Mucosa of rectum (tissue), 2 donors: Measurements from ENCODE around the gene SFXN2.
"Not testable (repeated sequence)": the region's sequence is repeated elsewhere in the genome, so short reads cannot be mapped to it uniquely, and the experiment has no call there.

ENCODE experiments used
- H3K27ac ChIP-seq, 2 donors: one replicate each; pipeline ENCODE4 v1.7.0; 2013; ENCODE audit warnings: inconsistent platforms in 2 of 2, low read depth in 2 of 2, low read length in 2 of 2
- H3K27me3 ChIP-seq, 2 donors: one replicate each; pipeline ENCODE4 v1.7.0; 2013; ENCODE audit warnings: low read length in 2 of 2; ENCODE audit not compliant: control insufficient read depth in 2 of 2, insufficient read depth in 2 of 2
- H3K36me3 ChIP-seq, 2 donors: one replicate each; pipeline ENCODE4 v1.7.0; 2013; ENCODE audit warnings: low read length in 2 of 2; ENCODE audit not compliant: control insufficient read depth in 2 of 2, insufficient read depth in 2 of 2
- H3K4me1 ChIP-seq, 2 donors: one replicate each; pipeline ENCODE4 v1.7.0; 2013; ENCODE audit warnings: low read length in 2 of 2, mild to moderate bottlenecking in 1 of 2; ENCODE audit not compliant: control insufficient read depth in 2 of 2, insufficient read depth in 2 of 2
- H3K4me3 ChIP-seq, 2 donors: one replicate each; pipeline ENCODE4 v1.7.0; 2013; ENCODE audit warnings: low read length in 2 of 2
- H3K9ac ChIP-seq, 2 donors: one replicate each; pipeline ENCODE4 v1.7.0; 2013; ENCODE audit warnings: low read length in 2 of 2, low read depth in 1 of 2, mild to moderate bottlenecking in 1 of 2
- H3K9me3 ChIP-seq, 2 donors: one replicate each; pipeline ENCODE4 v1.7.0; 2013; ENCODE audit warnings: low read length in 2 of 2; ENCODE audit not compliant: control insufficient read depth in 2 of 2
- donor health status: healthy.
- donor health status: Normal muscosa, but diverticular disease.

The SFXN2 gene

DNA sequence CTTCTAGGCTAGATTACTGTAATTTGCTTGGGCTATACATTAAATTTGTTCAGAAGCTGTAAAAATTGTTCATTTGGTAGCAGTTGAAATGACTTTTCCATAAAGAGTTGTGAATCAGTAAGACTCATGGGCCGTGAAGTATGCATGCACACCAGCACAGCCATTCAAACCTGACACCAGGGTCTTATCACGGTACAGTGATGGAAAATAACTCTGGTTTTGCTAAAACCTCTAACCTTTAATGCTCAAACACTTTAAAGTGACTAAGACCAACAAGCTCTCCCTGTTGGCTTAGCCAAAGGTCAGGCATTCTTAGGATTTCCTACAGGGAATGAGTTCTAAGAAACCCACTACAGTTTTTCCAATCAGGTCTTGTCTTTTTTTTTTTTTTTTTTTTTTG, 11.7 kb upstream of the SFXN2 start:
- Histone ChIP-seq H3K9me3 (no peaks in the 10 kb centered on the region), H3K36me3 (peaks cover 9 to 16% of the 10 kb centered on the region in 2 donors), H3K27me3 (no peaks in the 10 kb centered on the region), H3K4me1 (no peaks in the 10 kb centered on the region), H3K4me3 (no peak overlapping the region), H3K27ac (no peak overlapping the region), H3K9ac (no peak overlapping the region)

DNA sequence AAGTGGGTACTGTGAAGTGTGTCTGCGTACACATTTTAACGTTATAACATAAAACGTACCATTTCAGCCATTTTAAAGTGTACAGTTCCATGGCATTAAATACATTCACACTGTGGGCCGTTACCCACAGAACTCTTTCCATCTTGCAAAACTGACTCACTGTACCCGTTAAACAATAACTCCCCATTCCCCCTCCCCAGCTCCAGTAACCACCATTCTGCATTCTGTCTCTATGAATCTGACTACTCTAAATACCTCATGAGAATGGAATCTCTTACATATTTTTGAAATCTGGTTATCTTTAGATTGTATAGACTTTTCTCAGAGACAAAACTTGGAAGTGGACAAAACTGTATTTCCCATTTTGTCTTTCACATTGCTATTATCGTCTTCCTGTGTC, 9.5 kb upstream of the SFXN2 start:
- Histone ChIP-seq H3K27me3 (no peaks in the 10 kb centered on the region), H3K36me3 (peaks cover 0 to 3% of the 10 kb centered on the region in 2 donors), H3K9me3 (no peaks in the 10 kb centered on the region), H3K9ac (no peak overlapping the region), H3K27ac (no peak overlapping the region), H3K4me1 (no peaks in the 10 kb centered on the region), H3K4me3 (no peak overlapping the region)

DNA sequence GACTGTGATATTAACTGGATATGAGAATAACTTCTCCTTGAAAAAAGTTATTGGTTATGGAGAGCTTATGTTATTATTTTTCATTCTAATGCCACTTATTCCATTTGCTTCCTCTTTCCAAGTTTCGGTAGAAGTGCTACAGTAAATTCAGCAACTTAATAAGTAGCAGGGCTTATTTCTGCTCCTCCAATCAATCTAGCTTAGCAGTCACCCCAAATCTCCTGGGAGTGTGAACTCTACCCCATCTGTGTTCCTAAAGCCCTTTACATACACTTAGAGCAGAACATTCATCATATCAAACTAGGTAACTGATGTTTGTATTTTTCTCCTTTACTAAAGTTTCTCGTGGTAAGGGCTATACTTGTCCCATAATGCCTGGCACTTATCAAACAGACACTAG, 8.9 kb upstream of the SFXN2 start:
- Histone ChIP-seq H3K9ac (no peak overlapping the region), H3K27me3 (no peaks in the 10 kb centered on the region), H3K9me3 (no peaks in the 10 kb centered on the region), H3K4me1 (no peaks in the 10 kb centered on the region), H3K27ac (no peak overlapping the region), H3K36me3 (peaks cover 0 to 3% of the 10 kb centered on the region in 2 donors), H3K4me3 (no peak overlapping the region)

DNA sequence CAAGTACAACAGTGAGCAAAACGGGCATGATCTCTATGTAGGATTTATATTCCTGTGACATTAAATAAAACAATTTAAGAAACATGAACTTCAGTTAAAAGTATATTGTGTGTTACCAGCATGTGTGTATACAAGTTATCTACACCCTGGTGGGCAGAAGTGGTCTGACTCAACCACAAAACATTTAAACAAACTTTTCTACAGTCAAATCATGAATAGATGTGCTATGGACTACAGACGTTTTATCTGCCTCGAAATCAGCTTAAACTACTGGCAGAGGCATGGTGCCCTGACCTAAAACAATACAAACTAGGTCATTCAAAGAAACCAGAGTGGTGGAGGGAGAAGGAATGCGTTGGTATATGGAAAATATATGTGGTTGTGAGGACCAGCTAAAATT, 3.8 kb upstream of the SFXN2 start:
- H3K27me3 ChIP-seq, result no peaks in the 10 kb centered on the region
- no peaks in the 10 kb centered on the region for H3K36me3 ChIP-seq
- H3K9me3 ChIP-seq, result no peaks in the 10 kb centered on the region
- H3K4me3 ChIP-seq, result no peak overlapping the region
- H3K9ac ChIP-seq, result no peak overlapping the region
- no peak overlapping the region for H3K27ac ChIP-seq
- peaks cover 11 to 16% of the 10 kb centered on the region in 2 donors for H3K4me1 ChIP-seq

DNA sequence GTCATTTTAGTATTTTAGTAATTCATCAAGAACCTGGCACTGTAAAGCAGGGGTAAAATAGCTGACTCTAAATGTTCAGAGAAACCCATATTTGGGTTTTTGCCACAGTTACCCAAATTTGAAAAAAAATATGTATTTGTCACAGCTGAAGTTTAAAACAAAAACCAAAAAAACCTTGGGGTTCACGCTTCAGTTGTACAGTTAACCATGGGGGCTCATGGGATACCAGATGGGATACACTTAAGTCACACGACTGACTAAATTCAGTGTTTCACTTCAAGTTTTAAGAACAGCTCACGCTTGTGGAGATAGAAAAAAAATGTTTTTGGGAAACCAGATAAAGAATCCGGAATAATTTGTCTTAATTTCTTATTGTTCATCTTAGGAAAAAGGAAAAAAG, 2.3 kb upstream of the SFXN2 start:
- Histone ChIP-seq H3K4me3 (no peak overlapping the region), H3K27ac (no peak overlapping the region), H3K4me1 (peaks cover 11 to 16% of the 10 kb centered on the region in 2 donors), H3K9me3 (no peaks in the 10 kb centered on the region), H3K27me3 (no peaks in the 10 kb centered on the region), H3K36me3 (no peaks in the 10 kb centered on the region), H3K9ac (no peak overlapping the region)

DNA sequence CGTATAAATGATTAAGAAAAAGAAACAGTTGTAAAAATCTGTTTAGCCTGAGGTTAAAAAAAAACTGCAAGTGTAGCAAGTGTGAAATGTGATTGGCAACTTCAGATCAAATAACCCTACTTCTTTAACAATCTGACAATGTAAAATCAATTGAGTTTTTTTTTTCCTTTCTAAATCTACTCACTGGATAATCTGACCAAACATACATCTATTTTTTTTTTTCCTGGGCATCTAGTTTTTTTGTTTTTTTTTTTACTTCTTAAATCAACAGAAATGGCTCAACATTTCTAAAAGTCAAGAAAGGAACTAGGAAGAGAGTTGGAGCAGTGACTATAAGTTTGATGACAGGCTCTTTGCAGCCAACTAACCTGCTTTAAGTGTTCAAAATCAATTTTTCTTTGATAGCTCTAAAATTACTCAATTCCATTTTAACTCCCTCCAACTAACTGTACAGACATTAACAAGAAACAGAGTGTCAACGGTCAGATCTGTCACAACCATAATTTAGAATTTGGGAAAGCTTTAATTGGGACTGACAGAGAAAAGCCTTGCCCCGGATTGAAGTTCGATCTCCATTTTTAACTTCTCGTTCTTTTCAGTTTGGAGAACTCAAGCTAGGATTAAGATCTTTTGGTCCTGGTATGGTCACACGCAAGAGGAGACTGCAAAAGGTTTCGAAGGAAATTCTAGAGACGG, 1.4 kb upstream of the SFXN2 start:
- Histone ChIP-seq H3K27ac (peak overlapping the region; percentile 75 to 86), H3K4me1 (peaks cover 11 to 16% of the 10 kb centered on the region in 2 donors), H3K9ac (peak overlapping the region; percentile 80 to 81), H3K36me3 (no peaks in the 10 kb centered on the region), H3K9me3 (no peaks in the 10 kb centered on the region), H3K4me3 (peak overlapping the region; percentile 88 to 96), H3K27me3 (no peaks in the 10 kb centered on the region)

DNA sequence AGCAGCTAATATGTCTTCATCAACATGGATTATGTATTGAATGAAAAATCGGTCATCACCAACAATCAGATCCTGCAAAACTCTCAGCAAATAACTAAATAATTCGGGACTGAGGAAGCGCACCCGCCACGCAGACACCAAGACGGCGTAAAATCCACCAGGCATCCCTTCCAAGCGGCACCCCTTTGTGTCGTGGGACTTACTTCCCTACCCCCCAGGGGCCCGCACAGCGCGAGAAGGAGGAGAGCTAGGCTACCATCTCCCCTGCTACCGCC, 960 bp upstream of the SFXN2 start:
- H3K9me3 ChIP-seq, result no peaks in the 10 kb centered on the region
- no peaks in the 10 kb centered on the region for H3K27me3 ChIP-seq
- peak overlapping the region; percentile 88 to 96 for H3K4me3 ChIP-seq
- H3K4me1 ChIP-seq, result peaks cover 11 to 16% of the 10 kb centered on the region in 2 donors
- H3K9ac ChIP-seq, result peak overlapping the region; percentile 80 to 81
- no peaks in the 10 kb centered on the region for H3K36me3 ChIP-seq
- H3K27ac ChIP-seq, result peak overlapping the region; percentile 75 to 86

DNA sequence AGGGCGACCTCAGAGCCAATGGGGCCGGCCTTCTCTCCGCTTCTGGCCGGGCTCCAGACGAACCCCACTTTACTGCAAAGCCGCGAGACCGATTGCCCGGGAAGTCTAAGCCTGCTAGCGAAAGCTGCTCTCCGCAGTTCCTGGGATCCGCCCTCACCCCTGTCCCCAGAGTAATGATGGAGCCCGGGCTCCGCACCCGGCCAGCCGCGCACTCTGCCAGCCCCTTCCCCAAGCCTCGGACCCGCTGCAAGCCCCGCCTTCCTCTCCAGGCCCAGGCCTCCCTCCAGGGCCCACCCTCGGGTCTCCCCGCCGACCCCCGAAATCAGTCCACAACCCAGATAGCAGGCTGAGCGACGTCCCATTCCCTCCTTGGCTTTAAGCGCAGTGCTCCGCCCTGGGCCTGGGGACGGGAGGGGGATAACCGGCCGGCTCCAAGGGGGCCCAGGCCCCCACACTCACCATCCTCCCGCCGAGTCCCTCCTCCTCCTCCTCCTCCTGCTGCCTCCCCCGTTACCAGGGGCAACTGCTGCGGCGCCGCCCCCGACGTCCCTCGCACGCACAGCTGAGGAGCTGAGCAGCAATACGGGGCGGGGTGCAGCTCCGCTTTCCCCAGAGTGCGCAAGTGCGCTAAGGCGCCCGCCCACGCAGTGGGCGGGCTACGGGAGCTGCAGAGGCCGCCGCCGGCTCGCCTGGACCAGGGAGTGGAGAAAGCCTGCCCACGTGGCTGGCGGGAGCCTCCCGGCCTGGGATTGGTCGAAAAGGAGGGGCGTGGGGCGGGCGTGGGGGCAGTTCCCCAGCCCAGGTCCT, 419 bp upstream of the SFXN2 start, which contains the start of gene ARL3:
ARL3 (minus strand) TSS at position 584 of the 807 bp plus-strand sequence; CDS start at position 462, 122 bp downstream.
- Histone ChIP-seq H3K36me3 (no peaks in the 10 kb centered on the region), H3K4me1 (peaks cover 11 to 16% of the 10 kb centered on the region in 2 donors), H3K27ac (peak within 1 kb of the TSS; percentile 75 to 86), H3K27me3 (no peaks in the 10 kb centered on the region), H3K9ac (peak within 1 kb of the TSS; percentile 80 to 83), H3K4me3 (peak within 1 kb of the TSS; percentile 88 to 96), H3K9me3 (no peaks in the 10 kb centered on the region)

DNA sequence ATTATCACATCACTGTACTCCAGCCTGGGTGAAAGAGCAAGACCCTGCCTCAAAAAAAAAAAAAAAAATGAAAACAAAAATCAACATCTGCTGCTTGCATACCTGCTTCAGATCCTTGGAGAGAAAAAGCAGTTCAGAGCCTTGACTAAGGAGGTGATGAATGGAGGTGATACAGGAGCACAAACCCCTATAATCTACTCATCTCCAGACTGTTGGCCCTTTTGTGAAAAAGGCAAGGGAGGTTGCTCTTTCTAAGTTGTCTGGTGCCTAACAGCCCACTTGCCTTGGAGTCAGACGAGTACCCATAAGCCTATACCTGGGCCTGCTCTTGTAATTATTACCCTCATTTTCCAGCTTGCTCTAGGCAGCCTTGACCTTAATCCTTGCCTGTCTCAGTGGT, 1.4 kb downstream of the SFXN2 start:
- no peaks in the 10 kb centered on the region for H3K9me3 ChIP-seq
- H3K27me3 ChIP-seq, result no peaks in the 10 kb centered on the region
- H3K36me3 ChIP-seq, result no peaks in the 10 kb centered on the region
- H3K4me3 ChIP-seq, result no peak overlapping the region
- H3K4me1 ChIP-seq, result peaks cover 11 to 16% of the 10 kb centered on the region in 2 donors
- H3K27ac ChIP-seq, result no peak overlapping the region
- H3K9ac ChIP-seq, result no peak overlapping the region

DNA sequence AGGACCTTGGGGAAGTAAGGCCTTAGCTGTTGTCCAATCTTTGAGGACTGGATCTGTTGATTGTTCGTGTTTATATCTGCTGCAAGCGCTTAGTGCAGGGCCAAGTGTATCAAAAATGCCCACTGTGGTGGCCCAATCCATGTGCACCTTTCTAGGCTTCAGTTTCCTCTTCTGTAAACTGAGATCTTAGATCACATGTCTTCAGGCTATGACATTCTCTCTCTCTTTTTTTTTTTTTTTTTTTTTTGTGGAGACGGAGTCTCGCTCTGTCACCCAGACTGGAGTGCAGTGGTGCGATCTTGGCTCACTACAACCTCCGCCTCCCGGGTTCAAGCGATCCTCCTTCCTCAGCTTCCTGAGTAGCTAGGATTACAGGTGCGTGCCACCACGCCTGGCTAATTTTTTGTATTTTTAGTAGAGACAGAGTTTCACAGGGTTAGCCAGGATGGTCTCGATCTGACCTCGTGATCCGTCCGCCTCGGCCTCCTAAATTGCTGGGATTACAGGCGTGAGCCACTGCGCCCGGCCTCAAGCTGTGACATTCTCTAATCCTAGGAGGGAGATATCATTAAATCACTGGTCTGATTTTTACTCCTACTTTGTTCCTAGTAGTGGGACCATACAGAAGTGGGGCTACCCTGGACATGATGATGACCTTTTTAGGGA, 2.6 kb downstream of the SFXN2 start:
- not testable (repeated sequence) for H3K27me3 ChIP-seq, H3K4me3 ChIP-seq, H3K9ac ChIP-seq, H3K27ac ChIP-seq, H3K9me3 ChIP-seq, H3K36me3 ChIP-seq
- peaks cover 11 to 16% of the 10 kb centered on the region in 2 donors for H3K4me1 ChIP-seq
